ENCODE results near the gene PUM1. TPM values are rescaled to one million over a fixed set of nuclear protein-coding genes. Genes with fewer than 3 reads are reported as not detected.
A peak's percentile ranks its signal among the peaks of the same experiment; 100 is the strongest.

PUM1 gene
- total RNA-seq, 2 experiments from 2014 or later = 99.3 to 102 TPM

GRCh38 chr1:30920827-30921226 lies 144.7 kb downstream of the PUM1 start:
- ChIA-PET POLR2A (no interaction called here), CTCF (interaction anchor here (0.6 to 1.6 kb wide), 3 partner anchors 8 to 342 kb away, joined by 3 to 4 read pairs (median 3); no protein-coding TSS in a partner anchor)
- no peak overlapping the region for H3K4me3 Mint-ChIP-seq
- H3K27ac Mint-ChIP-seq = no peak overlapping the region
- DNase-seq = no peak
- H3K9me3 Mint-ChIP-seq = no peaks in the 10 kb centered on the region
- H3K4me1 Mint-ChIP-seq = peaks cover 2% of the 10 kb centered on the region
- H3K27me3 Mint-ChIP-seq = peaks cover 19% of the 10 kb centered on the region
- H3K36me3 Mint-ChIP-seq (ENCODE audit: low read depth) = no peaks in the 10 kb centered on the region

DNA sequence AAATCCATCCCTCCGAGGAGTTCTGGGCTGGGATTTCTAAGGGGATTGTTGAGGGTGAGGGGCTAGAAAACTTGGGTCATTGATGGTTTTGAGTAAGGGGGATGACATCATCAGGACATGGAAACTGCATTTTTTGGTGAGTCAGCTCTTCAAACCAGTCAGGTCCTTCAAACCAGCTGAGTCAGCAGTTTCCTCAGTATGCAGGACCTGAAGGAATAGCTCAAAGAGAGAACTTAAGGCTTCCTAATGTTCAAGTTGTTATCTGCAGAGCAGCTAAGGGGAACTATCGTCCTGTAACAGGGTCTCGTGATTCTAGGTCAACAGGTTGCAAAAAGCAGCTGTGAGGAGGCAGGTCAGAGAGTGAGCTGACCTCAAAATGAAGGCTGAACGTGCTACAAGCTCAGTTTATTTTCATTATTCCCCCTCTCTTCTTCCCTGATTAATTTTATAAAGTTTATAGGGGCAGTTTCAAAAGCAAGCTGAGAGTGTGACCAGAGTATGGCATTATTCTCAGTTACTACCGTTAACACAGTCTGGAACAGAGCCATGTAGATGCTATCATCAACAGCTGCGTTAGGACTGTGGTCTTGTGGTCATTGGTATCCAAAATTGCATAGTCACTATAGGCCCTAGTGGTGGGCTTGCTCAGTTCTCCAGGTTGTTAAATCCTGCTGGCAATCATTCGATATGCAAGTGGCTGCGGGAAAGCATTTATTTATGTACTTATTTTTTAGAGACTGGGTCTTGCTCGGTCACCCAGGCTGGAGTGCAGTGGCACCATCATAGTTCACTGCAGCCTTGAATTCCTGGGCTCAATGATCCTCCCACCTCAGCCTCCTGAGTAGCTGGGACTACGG lies 146.3 kb downstream of the PUM1 start:
- H3K9me3 Mint-ChIP-seq = no peaks in the 10 kb centered on the region
- ChIA-PET POLR2A (no interaction called here), CTCF (interaction anchor here (0.5 to 2.6 kb wide), 8 partner anchors 10 to 200 kb away, joined by 3 to 6 read pairs (median 4); no protein-coding TSS in a partner anchor)
- peaks cover 19% of the 10 kb centered on the region for H3K27me3 Mint-ChIP-seq
- peaks cover 2% of the 10 kb centered on the region for H3K4me1 Mint-ChIP-seq
- H3K27ac Mint-ChIP-seq = no peak overlapping the region
- no peak for DNase-seq
- H3K4me3 Mint-ChIP-seq = no peak overlapping the region
- H3K36me3 Mint-ChIP-seq (ENCODE audit: low read depth) = no peaks in the 10 kb centered on the region

- POLR2A ChIA-PET = no interaction called here
- CTCF ChIA-PET = no interaction called here
- DNase-seq = no peak
- Mint-ChIP-seq H3K27ac (no peak overlapping the region), H3K36me3 (ENCODE audit: low read depth) (no peaks in the 10 kb centered on the region), H3K4me1 (peaks cover 5% of the 10 kb centered on the region), H3K27me3 (peaks cover 16% of the 10 kb centered on the region), H3K4me3 (no peak overlapping the region), H3K9me3 (no peaks in the 10 kb centered on the region)
Observed at GRCh38 chr1:30916296-30916695, 149.2 kb downstream of the PUM1 start.

GRCh38 chr1:30915491-30916230 lies 149.9 kb downstream of the PUM1 start:
- H3K4me3 Mint-ChIP-seq = no peak overlapping the region
- H3K36me3 Mint-ChIP-seq (ENCODE audit: low read depth) = no peaks in the 10 kb centered on the region
- DNase-seq = no peak
- no peaks in the 10 kb centered on the region for H3K9me3 Mint-ChIP-seq
- CTCF ChIA-PET = interaction anchor here (1.5 to 2.9 kb wide), 3 partner anchors 10 to 197 kb away, joined by 3 to 22 read pairs (median 8); no protein-coding TSS in a partner anchor
- H3K27me3 Mint-ChIP-seq = peaks cover 17% of the 10 kb centered on the region
- POLR2A ChIA-PET = no interaction called here
- H3K27ac Mint-ChIP-seq = peak overlapping the region; percentile 46
- peaks cover 5% of the 10 kb centered on the region for H3K4me1 Mint-ChIP-seq

- peaks cover 5% of the 10 kb centered on the region for H3K4me1 Mint-ChIP-seq
- no peaks in the 10 kb centered on the region for H3K9me3 Mint-ChIP-seq
- DNase-seq = no peak
- no peaks in the 10 kb centered on the region for H3K36me3 Mint-ChIP-seq (ENCODE audit: low read depth)
- CTCF ChIA-PET = interaction anchor here (0.6 to 2.9 kb wide), 5 partner anchors 9 to 232 kb away, joined by 3 to 22 read pairs (median 4); no protein-coding TSS in a partner anchor
- POLR2A ChIA-PET = no interaction called here
- no peak overlapping the region for H3K4me3 Mint-ChIP-seq
- no peak overlapping the region for H3K27ac Mint-ChIP-seq
- peaks cover 22% of the 10 kb centered on the region for H3K27me3 Mint-ChIP-seq
Observed at GRCh38 chr1:30914931-30915330, 150.6 kb downstream of the PUM1 start.

DNA sequence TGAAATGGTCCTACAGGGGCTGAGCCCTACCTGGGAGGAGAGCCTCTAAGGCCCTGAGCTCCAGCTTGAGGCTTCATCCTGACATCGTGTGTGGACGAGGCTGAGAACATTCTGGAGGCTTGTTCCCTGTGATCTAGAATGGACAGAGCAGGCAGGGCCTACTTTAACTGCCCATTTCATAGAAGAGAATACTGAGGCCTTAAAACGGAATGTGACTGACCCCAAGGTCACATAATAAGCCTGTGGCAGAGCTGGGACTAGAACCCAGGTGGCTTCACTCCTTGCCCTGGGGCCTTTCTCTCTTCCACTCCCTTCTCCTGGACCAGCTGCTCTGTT lies 151.0 kb downstream of the PUM1 start:
- POLR2A ChIA-PET = no interaction called here
- no peak overlapping the region for H3K27ac Mint-ChIP-seq
- CTCF ChIA-PET = interaction anchor here (0.6 to 2.9 kb wide), 6 partner anchors 9 to 231 kb away, joined by 3 to 22 read pairs (median 4); no protein-coding TSS in a partner anchor

GRCh38 chr1:30912913-30913652 lies 152.4 kb downstream of the PUM1 start:
- POLR2A ChIA-PET = no interaction called here
- CTCF ChIA-PET = interaction anchor here (0.9 to 2.9 kb wide), 8 partner anchors 10 to 187 kb away, joined by 3 to 26 read pairs (median 6); no protein-coding TSS in a partner anchor
- no peaks in the 10 kb centered on the region for H3K36me3 Mint-ChIP-seq (ENCODE audit: low read depth)
- no peaks in the 10 kb centered on the region for H3K9me3 Mint-ChIP-seq
- H3K27ac Mint-ChIP-seq = no peak overlapping the region
- peaks cover 22% of the 10 kb centered on the region for H3K27me3 Mint-ChIP-seq
- no peak overlapping the region for H3K4me3 Mint-ChIP-seq
- DNase-seq = no peak
- H3K4me1 Mint-ChIP-seq = peaks cover 10% of the 10 kb centered on the region

More for the DNA sequence above, 151.0 kb downstream of the PUM1 start:
- Mint-ChIP-seq H3K36me3 (ENCODE audit: low read depth) (no peaks in the 10 kb centered on the region), H3K9me3 (no peaks in the 10 kb centered on the region), H3K4me1 (peaks cover 6% of the 10 kb centered on the region), H3K4me3 (no peak overlapping the region), H3K27me3 (peaks cover 23% of the 10 kb centered on the region)
- no peak for DNase-seq

- POLR2A ChIA-PET = no interaction called here
- DNase-seq = no peak
- H3K27me3 Mint-ChIP-seq = peaks cover 28% of the 10 kb centered on the region
- H3K27ac Mint-ChIP-seq = no peak overlapping the region
- CTCF ChIA-PET = interaction anchor here (0.8 to 2.7 kb wide), 10 partner anchors 11 to 194 kb away, joined by 3 to 26 read pairs (median 4); no protein-coding TSS in a partner anchor
- peaks cover 2% of the 10 kb centered on the region for H3K36me3 Mint-ChIP-seq (ENCODE audit: low read depth)
- no peak overlapping the region for H3K4me3 Mint-ChIP-seq
- H3K4me1 Mint-ChIP-seq = peaks cover 16% of the 10 kb centered on the region
- no peaks in the 10 kb centered on the region for H3K9me3 Mint-ChIP-seq
Observed at GRCh38 chr1:30912224-30912623, 153.3 kb downstream of the PUM1 start.

- Mint-ChIP-seq H3K27ac (no peak overlapping the region), H3K9me3 (no peaks in the 10 kb centered on the region), H3K4me3 (no peak overlapping the region), H3K4me1 (peaks cover 16% of the 10 kb centered on the region), H3K27me3 (peaks cover 36% of the 10 kb centered on the region), H3K36me3 (ENCODE audit: low read depth) (peaks cover 2% of the 10 kb centered on the region)
- peak; percentile 55 for DNase-seq
- ChIA-PET CTCF (interaction anchor here (0.7 to 2.7 kb wide), 13 partner anchors 22 to 193 kb away, joined by 3 to 26 read pairs (median 4); no protein-coding TSS in a partner anchor), POLR2A (no interaction called here)
Observed at GRCh38 chr1:30911059-30911954, 154.2 kb downstream of the PUM1 start.

DNA sequence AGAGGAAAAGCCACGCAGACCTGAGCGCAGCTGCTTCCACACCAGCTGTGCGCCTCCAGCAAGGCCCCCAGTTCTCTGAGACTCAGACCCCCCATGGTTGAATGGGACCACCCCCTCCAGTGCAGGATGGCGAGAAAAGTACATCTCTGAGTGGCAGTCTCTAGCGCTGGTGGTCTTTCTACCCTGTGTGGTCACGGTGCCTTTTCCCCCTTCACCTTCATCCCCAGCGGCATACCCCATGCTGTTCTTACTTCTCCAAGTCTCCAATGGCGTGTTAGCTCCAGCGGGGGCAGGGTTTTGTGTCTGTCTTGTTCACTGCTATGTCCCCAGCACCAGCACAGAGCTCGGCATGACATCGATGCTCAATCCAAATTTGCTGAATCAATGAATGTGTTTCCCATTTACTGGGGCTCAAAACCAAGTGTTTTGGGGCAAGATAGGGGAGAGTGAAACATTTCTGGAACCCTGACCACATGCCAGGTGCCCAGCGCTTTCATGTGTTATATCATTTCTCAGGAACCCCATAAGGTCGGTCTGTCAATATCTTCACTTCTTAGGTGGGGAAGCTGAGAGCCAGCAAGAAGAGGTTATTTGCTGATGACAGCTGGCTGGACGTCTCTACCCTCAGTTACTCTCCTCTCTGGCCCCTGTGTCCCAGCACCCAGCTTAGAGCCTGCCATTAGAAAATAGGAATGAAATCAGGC lies 156.0 kb downstream of the PUM1 start:
- peaks cover 2% of the 10 kb centered on the region for H3K36me3 Mint-ChIP-seq (ENCODE audit: low read depth)
- ChIA-PET POLR2A (no interaction called here), CTCF (interaction anchor here (1.8 to 2.5 kb wide), 2 partner anchors 130 to 190 kb away, joined by 8 to 9 read pairs; no protein-coding TSS in a partner anchor)
- peak overlapping the region; percentile 68 for H3K4me3 Mint-ChIP-seq
- peaks cover 16% of the 10 kb centered on the region for H3K4me1 Mint-ChIP-seq
- DNase-seq = no peak
- H3K27ac Mint-ChIP-seq = peak overlapping the region; percentile 37
- peaks cover 48% of the 10 kb centered on the region for H3K27me3 Mint-ChIP-seq
- H3K9me3 Mint-ChIP-seq = no peaks in the 10 kb centered on the region

DNA sequence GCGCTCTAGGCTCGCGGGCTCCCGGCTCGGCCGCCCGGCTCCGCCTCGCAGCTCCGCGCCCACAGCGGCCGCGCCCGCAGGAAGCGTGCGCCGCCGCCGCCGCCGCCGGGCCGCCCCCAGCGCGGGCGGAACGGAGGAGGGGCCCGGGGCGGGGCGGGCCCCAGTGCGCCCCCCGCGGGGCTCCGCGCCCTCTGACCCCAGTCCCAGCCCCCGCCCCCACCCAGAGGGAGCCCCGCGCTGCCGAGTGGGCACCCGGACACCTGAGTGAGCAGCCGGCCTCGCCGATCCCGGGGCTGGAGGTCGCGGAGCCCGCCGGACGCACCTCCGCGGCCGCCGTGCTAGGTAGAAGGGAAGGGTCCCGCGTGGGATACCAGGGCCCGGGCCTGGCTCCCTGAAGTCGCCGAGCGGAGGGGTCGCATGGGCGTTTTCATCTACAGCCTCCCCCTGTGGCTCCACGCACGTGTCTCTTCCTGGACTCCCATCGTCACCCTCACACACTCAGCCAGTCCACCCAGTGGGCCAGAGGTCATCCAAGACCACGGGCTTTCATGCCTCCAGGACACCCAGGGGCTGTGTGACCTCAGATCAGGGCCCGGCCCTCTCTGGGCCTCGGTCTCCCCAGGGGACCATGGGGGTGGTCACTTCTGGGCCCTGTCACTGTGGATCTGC lies 156.7 kb downstream of the PUM1 start, which contains the start of gene SDC3:
Gene SDC3, minus strand, starts transcription at position 63 of the 669 bp plus-strand sequence. CDS start 172 bp downstream, outside the sequence.
- POLR2A ChIA-PET = no interaction called here
- H3K4me3 Mint-ChIP-seq = peak within 1 kb of the TSS; percentile 68
- peak within 1 kb of the TSS; percentile 25 for H3K27ac Mint-ChIP-seq
- no peaks in the 10 kb centered on the region for H3K9me3 Mint-ChIP-seq
- CTCF ChIA-PET = interaction anchor here (2.5 kb wide), 1 partner anchor 129 kb away, joined by 9 read pairs; no protein-coding TSS in a partner anchor
- DNase-seq = no peak
- H3K27me3 Mint-ChIP-seq = peaks cover 50% of the 10 kb centered on the region
- peaks cover 2% of the 10 kb centered on the region for H3K36me3 Mint-ChIP-seq (ENCODE audit: low read depth)
- peaks cover 16% of the 10 kb centered on the region for H3K4me1 Mint-ChIP-seq

Data from activated CD4-positive, alpha-beta T cell treated with anti-CD3 and anti-CD28 coated beads, Interleukin-2, amount 10 ng/mL, durations not matched to agents 7 days and 5 days (primary cell).